ENCODE measurements around the gene MAGEA12.
"Not testable (repeated sequence)": the region's sequence is repeated elsewhere in the genome, so short reads cannot be mapped to it uniquely, and the experiment has no call there.

MAGEA12 gene, protein sequence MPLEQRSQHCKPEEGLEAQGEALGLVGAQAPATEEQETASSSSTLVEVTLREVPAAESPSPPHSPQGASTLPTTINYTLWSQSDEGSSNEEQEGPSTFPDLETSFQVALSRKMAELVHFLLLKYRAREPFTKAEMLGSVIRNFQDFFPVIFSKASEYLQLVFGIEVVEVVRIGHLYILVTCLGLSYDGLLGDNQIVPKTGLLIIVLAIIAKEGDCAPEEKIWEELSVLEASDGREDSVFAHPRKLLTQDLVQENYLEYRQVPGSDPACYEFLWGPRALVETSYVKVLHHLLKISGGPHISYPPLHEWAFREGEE

DNA sequence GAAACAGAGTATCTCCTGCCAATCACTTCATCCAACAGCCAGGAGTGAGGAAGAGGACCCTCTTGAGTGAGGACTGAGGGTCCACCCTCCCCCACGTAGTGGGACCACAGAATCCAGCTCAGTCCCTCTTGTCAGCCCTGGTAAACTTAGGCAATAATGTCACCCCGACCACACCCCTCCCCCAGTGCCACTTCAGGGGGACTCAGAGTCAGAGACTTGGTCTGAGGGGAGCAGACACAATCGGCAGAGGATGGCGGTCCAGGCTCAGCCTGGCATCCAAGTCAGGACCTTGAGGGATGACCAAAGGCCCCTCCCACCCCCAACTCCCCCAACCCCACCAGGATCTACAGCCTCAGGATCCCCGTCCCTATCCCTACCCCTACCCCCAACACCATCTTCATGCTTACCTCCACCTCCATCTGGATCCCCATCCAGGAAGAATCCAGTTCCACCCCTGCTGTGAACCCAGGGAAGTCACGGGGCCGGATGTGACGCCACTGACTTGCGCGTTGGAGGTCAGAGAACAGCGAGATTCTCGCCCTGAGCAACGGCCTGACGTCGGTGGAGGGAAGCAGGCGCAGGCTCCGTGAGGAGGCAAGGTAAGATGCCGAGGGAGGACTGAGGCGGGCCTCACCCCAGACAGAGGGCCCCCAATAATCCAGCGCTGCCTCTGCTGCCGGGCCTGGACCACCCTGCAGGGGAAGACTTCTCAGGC, at the start of gene MAGEA12, which contains the start of gene CSAG1:
MAGEA12 (plus strand) TSS at position 497 of the 715 bp plus-strand sequence. CDS start 2,405 bp downstream, outside the sequence.
CSAG1 (minus strand) TSS at position 461 of the 715 bp plus-strand sequence. CDS start 1,261 bp downstream, outside the sequence.
- DNase-seq (ENCODE audit: low read depth in 2 of 2): no peak

DNA sequence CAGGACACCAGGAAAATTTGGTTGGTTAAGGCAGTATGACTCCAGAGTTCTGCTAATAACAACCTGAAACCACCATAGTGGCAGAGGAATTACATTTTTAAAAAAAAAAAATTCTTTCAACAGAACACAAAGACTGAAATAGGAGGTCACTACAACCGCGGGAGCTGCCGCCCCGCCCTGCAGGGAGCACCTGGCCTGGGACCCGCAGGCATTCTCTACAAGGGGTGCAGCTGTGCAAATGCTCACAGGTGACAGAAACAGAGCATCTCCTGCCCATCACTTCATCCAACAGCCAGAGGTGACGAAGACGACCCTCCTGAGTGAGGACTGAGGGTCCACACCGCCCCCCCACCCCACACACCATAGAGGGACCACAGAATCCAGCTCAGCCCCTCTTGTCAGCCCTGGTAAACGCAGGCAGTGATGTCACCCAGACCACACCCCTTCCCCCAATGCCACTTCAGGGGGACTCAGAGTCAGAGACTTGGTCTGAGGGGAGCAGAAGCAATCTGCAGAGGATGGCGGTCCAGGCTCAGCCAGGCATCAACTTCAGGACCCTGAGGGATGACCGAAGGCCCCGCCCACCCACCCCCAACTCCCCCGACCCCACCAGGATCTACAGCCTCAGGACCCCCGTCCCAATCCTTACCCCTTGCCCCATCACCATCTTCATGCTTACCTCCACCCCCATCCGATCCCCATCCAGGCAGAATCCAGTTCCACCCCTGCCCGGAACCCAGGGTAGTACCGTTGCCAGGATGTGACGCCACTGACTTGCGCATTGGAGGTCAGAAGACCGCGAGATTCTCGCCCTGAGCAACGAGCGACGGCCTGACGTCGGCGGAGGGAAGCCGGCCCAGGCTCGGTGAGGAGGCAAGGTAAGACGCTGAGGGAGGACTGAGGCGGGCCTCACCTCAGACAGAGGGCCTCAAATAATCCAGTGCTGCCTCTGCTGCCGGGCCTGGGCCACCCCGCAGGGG, 35.3 kb upstream of the MAGEA12 start, which contains the start of gene MAGEA3:
MAGEA3 (plus strand) TSS at position 843 of the 980 bp plus-strand sequence. CDS start 2,039 bp downstream, outside the sequence.
- not testable (repeated sequence) for DNase-seq (ENCODE audit: low read depth in 2 of 2)

DNA sequence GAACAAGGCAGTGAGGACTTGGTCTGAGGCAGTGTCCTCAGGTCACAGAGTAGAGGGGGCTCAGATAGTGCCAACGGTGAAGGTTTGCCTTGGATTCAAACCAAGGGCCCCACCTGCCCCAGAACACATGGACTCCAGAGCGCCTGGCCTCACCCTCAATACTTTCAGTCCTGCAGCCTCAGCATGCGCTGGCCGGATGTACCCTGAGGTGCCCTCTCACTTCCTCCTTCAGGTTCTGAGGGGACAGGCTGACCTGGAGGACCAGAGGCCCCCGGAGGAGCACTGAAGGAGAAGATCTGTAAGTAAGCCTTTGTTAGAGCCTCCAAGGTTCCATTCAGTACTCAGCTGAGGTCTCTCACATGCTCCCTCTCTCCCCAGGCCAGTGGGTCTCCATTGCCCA, 33.2 kb upstream of the MAGEA12 start:
- not testable (repeated sequence) for DNase-seq (ENCODE audit: low read depth in 2 of 2)

DNA sequence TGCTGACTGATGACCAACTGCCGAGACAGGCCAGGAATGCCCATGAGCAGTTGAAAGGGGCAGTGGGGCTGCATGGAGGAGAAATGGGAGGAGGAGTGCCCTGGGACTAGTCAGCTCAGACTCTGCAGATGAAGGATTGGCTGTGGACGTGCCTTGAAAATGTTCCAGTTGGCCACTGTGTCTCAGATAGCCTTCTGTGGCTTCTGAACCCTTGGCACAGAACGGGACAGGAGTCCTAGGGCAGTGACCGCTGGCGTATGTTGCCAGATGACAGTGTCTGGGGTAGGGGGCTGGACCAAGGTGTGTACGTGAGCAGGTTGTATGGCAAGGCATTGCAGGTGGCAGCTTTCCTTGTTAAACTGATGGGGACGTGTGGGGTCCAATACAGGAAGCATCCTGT, 27.1 kb upstream of the MAGEA12 start:
- DNase-seq (ENCODE audit: low read depth in 2 of 2): not testable (repeated sequence)

DNA sequence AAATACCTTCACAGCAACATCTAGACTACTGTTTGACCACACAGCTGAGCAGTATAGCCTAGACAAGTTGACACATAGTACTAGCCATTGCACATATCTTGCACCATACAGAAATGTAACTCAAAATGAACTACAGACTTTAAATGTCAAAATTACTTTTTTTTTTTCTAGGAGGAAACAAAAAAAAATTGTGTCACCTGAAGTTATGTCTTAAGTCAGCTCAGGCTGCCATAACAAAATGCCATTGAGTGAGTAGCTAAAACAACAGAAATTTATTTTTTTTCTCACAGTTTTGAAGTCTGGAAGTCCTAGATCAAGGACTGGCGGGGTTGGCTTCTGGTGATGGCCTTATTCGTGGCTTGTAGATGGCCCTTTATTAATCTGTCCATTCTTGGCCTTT, 24.4 kb upstream of the MAGEA12 start, which contains the start of gene CSAG2:
CSAG2 (minus strand) TSS at position 101 of the 400 bp plus-strand sequence. CDS start 161 bp downstream, outside the sequence.
- DNase-seq (ENCODE audit: low read depth in 2 of 2): not testable (repeated sequence)

DNA sequence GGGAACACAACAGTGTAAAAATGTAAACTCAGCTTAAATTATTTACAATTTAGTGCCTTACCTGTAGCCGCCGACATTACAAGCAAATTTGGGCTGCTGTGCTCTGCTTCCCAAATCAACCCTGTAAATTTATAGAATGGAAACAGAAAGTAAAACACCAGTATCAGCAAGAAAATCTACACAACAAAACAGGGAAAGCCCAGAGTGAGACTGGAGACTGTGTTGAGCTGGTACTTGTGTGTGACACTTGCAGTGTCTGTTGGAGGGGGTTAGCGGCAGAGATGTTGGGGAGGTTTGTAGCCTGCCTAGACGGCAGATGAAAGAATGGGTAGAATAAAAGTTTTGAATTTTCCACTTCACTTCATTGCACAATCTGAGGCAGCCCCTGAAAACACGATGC, 20.4 kb upstream of the MAGEA12 start:
- not testable (repeated sequence) for DNase-seq (ENCODE audit: low read depth in 2 of 2)

DNA sequence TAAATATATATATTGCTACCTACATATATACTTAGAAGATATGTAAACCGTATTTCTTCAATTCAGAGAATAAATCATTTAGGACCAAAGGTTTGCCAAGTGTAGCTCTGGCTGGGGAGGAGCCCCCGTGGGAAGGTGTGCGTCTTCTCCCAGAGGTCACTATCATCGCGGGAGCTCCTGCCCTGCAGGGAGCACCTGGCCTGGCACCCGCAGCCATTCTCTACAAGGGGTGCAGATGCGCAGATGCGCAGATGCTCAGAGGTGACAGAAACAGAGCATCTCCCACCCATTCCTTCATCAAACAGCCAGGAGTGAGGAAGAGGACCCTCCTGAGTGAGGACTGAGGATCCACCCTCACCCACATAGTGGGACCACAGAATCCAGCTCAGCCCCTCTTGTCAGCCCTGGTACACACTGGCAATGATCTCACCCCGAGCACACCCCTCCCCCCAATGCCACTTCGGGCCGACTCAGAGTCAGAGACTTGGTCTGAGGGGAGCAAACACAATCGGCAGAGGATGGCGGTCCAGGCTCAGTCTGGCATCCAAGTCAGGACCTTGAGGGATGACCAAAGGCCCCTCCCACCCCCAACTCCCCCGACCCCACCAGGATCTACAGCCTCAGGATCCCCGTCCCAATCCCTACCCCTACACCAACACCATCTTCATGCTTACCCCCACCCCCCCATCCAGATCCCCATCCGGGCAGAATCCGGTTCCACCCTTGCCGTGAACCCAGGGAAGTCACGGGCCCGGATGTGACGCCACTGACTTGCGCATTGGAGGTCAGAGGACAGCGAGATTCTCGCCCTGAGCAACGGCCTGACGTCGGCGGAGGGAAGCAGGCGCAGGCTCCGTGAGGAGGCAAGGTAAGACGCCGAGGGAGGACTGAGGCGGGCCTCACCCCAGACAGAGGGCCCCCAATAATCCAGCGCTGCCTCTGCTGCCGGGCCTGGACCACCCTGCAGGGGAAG, 19.5 kb upstream of the MAGEA12 start, which contains the start of gene MAGEA2B:
MAGEA2B (plus strand) TSS at position 814 of the 973 bp plus-strand sequence. CDS start 2,479 bp downstream, outside the sequence.
- DNase-seq (ENCODE audit: low read depth in 2 of 2): not testable (repeated sequence)

DNA sequence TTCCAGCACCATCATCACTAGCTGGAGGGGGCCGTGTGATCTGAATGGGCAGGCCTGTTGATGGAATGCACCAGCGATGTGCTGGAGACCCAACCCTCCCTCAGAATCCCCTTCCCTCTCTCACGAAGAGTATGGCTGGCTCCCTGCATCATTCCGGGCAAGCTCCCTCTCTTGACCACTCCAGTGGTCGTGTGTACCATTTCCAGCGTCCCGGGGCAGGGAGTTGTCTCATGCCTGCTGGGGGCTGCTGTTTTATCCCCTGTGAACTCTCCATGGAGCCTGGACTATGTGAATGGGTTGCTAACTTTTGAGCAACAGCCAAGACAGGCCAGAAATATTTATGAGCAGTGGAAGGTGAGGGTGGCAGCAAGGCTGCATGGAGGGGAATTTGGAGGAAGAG, 8.1 kb upstream of the MAGEA12 start:
- no peak for DNase-seq (ENCODE audit: low read depth in 2 of 2)

DNA sequence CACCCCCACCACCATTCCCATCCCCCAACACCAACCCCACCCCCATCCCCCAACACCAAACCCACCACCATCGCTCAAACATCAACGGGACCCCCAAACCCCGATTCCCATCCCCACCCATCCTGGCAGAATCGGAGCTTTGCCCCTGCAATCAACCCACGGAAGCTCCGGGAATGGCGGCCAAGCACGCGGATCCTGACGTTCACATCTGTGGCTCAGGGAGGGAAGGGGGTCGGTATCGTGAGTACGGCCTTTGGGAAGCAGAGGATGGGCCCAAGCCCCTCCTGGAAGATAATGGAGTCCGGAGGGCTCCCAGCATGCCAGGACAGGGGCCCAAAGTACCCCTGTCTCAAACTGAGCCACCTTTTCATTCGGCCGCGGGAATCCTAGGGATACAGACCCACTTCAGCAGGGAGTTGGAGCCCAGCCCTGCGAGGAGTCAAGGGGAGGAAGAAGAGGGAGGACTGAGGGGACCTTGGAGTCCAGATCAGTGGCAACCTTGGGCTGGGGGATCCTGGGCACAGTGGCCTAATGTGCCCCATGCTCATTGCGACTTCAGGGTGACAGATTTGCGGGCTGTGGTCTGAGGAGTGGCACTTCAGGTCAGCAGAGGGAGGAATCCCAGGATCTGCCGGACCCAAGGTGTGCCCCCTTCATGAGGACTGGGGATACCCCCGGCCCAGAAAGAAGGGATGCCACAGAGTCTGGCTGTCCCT, 744 bp downstream of the MAGEA12 start:
- DNase-seq (ENCODE audit: low read depth in 2 of 2): not testable (repeated sequence)

DNA sequence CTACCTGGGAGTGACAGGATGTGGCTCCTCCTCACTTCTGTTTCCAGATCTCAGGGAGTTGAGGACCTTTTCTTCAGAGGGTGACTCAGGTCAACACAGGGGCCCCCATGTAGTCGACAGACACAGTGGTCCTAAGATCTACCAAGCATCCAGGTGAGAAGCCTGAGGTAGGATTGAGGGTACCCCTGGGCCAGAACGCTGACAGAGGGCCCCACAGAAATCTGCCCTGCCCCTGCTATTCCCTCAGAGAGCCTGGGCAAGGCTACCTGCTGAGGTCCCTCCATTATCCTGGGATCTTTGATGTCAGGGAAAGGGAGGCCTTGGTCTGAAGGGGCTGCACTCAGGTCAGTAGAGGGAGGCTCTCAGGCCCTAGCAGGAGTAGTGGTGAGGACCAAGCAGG, 1.5 kb downstream of the MAGEA12 start:
- DNase-seq (ENCODE audit: low read depth in 2 of 2): no peak

DNA sequence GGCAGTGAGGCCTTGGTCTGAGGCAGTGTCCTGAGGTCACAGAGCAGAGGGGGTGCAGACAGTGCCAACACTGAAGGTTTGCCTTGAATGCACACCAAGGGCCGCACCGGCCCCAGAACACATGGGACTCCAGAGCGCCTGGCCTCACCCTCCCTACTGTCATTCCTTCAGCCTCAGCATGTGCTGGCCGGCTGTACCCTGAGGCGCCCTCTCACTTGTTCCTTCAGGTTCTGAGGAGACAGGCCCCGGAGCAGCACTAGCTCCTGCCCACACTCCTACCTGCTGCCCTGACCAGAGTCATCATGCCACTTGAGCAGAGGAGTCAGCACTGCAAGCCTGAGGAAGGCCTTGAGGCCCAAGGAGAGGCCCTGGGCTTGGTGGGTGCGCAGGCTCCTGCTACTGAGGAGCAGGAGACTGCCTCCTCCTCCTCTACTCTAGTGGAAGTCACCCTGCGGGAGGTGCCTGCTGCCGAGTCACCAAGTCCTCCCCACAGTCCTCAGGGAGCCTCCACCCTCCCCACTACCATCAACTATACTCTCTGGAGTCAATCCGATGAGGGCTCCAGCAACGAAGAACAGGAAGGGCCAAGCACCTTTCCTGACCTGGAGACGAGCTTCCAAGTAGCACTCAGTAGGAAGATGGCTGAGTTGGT, 2.4 kb downstream of the MAGEA12 start:
- no peak for DNase-seq (ENCODE audit: low read depth in 2 of 2)

DNA sequence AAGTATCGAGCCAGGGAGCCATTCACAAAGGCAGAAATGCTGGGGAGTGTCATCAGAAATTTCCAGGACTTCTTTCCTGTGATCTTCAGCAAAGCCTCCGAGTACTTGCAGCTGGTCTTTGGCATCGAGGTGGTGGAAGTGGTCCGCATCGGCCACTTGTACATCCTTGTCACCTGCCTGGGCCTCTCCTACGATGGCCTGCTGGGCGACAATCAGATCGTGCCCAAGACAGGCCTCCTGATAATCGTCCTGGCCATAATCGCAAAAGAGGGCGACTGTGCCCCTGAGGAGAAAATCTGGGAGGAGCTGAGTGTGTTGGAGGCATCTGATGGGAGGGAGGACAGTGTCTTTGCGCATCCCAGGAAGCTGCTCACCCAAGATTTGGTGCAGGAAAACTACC, 3.0 kb downstream of the MAGEA12 start:
- not testable (repeated sequence) for DNase-seq (ENCODE audit: low read depth in 2 of 2)

DNA sequence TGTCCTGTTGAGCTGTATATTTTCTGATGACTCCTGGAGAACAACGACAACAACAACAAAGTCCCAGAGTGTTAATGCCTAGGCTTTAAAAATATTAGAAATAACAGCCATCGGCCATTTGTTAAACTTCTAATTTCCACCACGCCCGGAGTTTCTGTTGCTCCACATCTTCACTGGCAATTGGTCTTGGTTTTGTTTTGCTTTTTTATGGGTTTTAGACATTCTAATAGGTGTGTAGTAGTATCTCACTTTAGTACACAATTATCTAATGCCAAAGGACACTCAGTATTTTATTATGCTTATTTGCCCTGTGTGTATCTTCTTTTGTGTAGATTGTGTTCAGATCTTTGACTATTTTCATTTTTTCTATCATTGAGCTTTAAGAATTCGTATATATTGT, 5.0 kb downstream of the MAGEA12 start:
- no peak for DNase-seq (ENCODE audit: low read depth in 2 of 2)

DNA sequence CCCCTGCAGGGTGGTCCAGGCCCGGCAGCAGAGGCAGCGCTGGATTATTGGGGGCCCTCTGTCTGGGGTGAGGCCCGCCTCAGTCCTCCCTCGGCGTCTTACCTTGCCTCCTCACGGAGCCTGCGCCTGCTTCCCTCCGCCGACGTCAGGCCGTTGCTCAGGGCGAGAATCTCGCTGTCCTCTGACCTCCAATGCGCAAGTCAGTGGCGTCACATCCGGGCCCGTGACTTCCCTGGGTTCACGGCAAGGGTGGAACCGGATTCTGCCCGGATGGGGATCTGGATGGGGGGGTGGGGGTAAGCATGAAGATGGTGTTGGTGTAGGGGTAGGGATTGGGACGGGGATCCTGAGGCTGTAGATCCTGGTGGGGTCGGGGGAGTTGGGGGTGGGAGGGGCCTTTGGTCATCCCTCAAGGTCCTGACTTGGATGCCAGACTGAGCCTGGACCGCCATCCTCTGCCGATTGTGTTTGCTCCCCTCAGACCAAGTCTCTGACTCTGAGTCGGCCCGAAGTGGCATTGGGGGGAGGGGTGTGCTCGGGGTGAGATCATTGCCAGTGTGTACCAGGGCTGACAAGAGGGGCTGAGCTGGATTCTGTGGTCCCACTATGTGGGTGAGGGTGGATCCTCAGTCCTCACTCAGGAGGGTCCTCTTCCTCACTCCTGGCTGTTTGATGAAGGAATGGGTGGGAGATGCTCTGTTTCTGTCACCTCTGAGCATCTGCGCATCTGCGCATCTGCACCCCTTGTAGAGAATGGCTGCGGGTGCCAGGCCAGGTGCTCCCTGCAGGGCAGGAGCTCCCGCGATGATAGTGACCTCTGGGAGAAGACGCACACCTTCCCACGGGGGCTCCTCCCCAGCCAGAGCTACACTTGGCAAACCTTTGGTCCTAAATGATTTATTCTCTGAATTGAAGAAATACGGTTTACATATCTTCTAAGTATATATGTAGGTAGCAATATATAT, 20.4 kb downstream of the MAGEA12 start, which contains the start of gene MAGEA2:
MAGEA2 (minus strand) TSS at position 157 of the 965 bp plus-strand sequence. CDS start 2,479 bp downstream, outside the sequence.
- DNase-seq (ENCODE audit: low read depth in 2 of 2): not testable (repeated sequence)

DNA sequence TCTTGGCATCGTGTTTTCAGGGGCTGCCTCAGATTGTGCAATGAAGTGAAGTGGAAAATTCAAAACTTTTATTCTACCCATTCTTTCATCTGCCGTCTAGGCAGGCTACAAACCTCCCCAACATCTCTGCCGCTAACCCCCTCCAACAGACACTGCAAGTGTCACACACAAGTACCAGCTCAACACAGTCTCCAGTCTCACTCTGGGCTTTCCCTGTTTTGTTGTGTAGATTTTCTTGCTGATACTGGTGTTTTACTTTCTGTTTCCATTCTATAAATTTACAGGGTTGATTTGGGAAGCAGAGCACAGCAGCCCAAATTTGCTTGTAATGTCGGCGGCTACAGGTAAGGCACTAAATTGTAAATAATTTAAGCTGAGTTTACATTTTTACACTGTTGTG, 21.3 kb downstream of the MAGEA12 start:
- not testable (repeated sequence) for DNase-seq (ENCODE audit: low read depth in 2 of 2)

DNA sequence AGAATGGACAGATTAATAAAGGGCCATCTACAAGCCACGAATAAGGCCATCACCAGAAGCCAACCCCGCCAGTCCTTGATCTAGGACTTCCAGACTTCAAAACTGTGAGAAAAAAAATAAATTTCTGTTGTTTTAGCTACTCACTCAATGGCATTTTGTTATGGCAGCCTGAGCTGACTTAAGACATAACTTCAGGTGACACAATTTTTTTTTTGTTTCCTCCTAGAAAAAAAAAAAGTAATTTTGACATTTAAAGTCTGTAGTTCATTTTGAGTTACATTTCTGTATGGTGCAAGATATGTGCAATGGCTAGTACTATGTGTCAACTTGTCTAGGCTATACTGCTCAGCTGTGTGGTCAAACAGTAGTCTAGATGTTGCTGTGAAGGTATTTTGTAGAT, 25.4 kb downstream of the MAGEA12 start, which contains the start of gene CSAG3:
CSAG3 (plus strand) TSS at position 301 of the 400 bp plus-strand sequence.
- not testable (repeated sequence) for DNase-seq (ENCODE audit: low read depth in 2 of 2)

DNA sequence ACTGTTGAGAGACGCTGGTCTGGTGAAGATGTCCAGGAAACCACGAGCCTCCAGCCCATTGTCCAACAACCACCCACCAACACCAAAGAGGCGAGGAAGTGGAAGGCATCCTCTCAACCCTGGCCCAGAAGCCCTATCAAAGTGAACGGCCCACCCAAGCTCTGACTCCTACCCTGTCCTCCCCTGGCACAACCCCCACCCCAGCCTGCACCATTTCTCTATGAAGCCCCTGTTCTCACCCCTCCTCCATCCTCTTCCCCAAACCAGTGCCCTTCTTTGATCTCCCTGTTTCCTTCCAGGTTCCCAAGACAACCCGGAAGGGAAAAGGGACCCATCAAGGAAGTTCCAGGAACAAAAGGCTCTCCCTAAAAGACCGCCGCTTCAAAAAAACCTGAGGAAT, 26.0 kb downstream of the MAGEA12 start:
- not testable (repeated sequence) for DNase-seq (ENCODE audit: low read depth in 2 of 2)
